ENCODE data around the gene PRAMEF17. TPM values are rescaled to one million over a fixed set of nuclear protein-coding genes. Genes with fewer than 3 reads are reported as not detected.
"Not testable (repeated sequence)": the region's sequence is repeated elsewhere in the genome, so short reads cannot be mapped to it uniquely, and the experiment has no call there.

Gene PRAMEF17
- total and polyA plus RNA-seq, 7 experiments from 2014 or later = not detected

DNA sequence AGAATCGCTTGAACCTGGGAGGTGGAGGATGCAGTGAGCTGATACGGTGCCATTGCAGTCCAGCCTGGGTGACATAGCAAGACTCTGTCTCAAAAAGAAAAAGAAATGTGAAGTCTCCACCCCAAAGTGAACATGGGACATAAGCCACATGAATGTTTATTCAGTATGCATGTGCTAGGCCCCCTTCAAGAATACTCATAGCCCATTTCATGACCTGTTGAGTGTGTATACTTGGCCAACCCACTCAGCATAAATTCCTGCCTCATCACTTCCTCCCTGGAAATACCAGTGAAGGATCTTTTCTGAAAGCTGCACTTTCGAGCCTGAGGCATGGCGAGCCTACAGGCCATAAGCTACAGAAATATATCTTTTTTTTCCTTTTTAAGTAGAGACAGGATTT is 24.5 kb upstream of the PRAMEF17 start:
- H3K27ac ChIP-seq (ENCODE audit: low read depth, low read length); H3K27me3 Mint-ChIP-seq; H3K27ac Mint-ChIP-seq; H3K36me3 ChIP-seq (ENCODE audit: control insufficient read depth in 2 of 3, insufficient read depth in 3 of 3, low read length in 3 of 3); H3K9me3 ChIP-seq (ENCODE audit: control insufficient read depth in 2 of 3, low read length in 3 of 3); DNase-seq; H3K4me3 ChIP-seq (ENCODE audit: low read length); H3K4me1 ChIP-seq (ENCODE audit: control insufficient read depth in 2 of 2, insufficient read depth in 2 of 2, low read length in 2 of 2); ATAC-seq; H3K36me3 Mint-ChIP-seq; H3K9me3 Mint-ChIP-seq; H3K4me3 Mint-ChIP-seq; intact Hi-C loops (cut with micrococcal nuclease); POLR2A ChIA-PET; H3K27me3 ChIP-seq (ENCODE audit: control insufficient read depth in 2 of 2, insufficient read depth in 2 of 2, low read length in 2 of 2); CTCF ChIA-PET; H3K4me1 Mint-ChIP-seq: not testable (repeated sequence)

DNA sequence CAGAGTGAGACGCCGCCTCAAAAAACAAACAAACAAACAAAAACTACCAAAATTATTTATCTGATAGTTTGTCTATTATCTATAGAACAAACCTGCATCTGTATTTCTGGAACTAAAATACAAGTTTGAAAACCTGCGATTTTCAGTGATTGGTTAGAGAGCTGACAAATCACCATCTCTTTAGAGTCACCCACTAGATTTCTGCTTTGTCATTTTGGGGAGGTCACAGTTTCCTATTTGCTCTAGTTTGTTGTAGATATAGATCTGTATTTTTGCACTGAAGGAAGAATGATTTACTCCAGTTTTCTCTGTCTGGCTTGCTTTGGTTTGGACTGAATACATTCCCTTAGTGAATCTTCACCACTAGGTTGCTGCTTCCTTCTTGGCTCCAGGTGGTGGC is 22.9 kb upstream of the PRAMEF17 start:
- H3K36me3 ChIP-seq (ENCODE audit: control insufficient read depth in 2 of 3, insufficient read depth in 3 of 3, low read length in 3 of 3); H3K9me3 ChIP-seq (ENCODE audit: control insufficient read depth in 2 of 3, low read length in 3 of 3); H3K27ac ChIP-seq (ENCODE audit: low read depth, low read length); H3K27ac Mint-ChIP-seq; H3K4me3 Mint-ChIP-seq; CTCF ChIA-PET; H3K9me3 Mint-ChIP-seq; intact Hi-C loops (cut with micrococcal nuclease); H3K27me3 ChIP-seq (ENCODE audit: control insufficient read depth in 2 of 2, insufficient read depth in 2 of 2, low read length in 2 of 2); H3K36me3 Mint-ChIP-seq; H3K4me1 ChIP-seq (ENCODE audit: control insufficient read depth in 2 of 2, insufficient read depth in 2 of 2, low read length in 2 of 2); H3K4me3 ChIP-seq (ENCODE audit: low read length); ATAC-seq; POLR2A ChIA-PET; H3K4me1 Mint-ChIP-seq; DNase-seq: not testable (repeated sequence)
- H3K27me3 Mint-ChIP-seq = peaks cover 0 to 14% (median 4%) of the 10 kb centered on the region in 5 donors

DNA sequence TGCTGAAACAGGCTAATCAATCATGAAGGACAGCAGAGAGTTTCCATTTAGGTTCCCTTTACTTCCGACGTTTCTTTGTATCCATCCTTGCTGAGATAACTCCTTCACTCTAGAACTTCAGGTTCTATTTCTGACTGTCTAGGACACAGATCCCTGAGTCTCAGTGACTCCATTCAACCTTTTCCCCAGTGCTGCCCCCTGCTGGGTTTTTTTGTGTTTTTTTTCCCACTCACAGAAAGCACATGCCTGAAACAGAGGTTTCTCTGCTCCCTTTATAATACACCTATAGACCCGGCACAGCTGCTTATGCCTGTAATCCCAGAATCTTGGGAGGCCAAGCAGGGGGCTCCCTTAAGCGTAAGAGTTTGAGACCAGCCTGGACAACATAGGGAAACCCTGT is 20.9 kb upstream of the PRAMEF17 start:
- H3K9me3 ChIP-seq (ENCODE audit: control insufficient read depth in 2 of 3, low read length in 3 of 3); H3K4me3 ChIP-seq (ENCODE audit: low read length); H3K4me3 Mint-ChIP-seq; ATAC-seq; intact Hi-C loops (cut with micrococcal nuclease); H3K36me3 ChIP-seq (ENCODE audit: control insufficient read depth in 2 of 3, insufficient read depth in 3 of 3, low read length in 3 of 3); H3K36me3 Mint-ChIP-seq; H3K27ac Mint-ChIP-seq; DNase-seq; POLR2A ChIA-PET; H3K4me1 ChIP-seq (ENCODE audit: control insufficient read depth in 2 of 2, insufficient read depth in 2 of 2, low read length in 2 of 2); H3K27ac ChIP-seq (ENCODE audit: low read depth, low read length); H3K4me1 Mint-ChIP-seq; H3K9me3 Mint-ChIP-seq; CTCF ChIA-PET; H3K27me3 ChIP-seq (ENCODE audit: control insufficient read depth in 2 of 2, insufficient read depth in 2 of 2, low read length in 2 of 2): not testable (repeated sequence)
- H3K27me3 Mint-ChIP-seq = peaks cover 0 to 14% (median 4%) of the 10 kb centered on the region in 5 donors

DNA sequence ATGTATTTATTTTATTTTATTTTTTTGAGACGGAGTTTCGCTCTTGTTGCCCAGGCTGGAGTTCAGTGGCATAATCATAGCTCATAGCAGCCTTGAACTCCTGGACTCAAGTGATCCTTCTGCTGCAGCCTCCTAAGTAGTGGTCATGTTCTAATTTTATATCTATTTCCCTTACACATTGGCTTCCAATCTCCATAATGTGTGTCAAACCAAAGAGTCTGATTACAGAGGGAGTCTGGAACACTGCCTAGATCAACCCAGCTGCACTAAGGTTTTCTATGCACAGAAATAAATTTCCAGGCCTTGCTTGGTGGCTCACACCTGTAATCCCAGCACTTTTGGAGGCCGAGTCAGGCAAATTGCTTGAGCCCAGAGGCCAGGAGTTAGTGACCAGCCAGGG is 10.4 kb upstream of the PRAMEF17 start:
- H3K9me3 ChIP-seq (ENCODE audit: control insufficient read depth in 2 of 3, low read length in 3 of 3); ATAC-seq; H3K27ac Mint-ChIP-seq; H3K36me3 ChIP-seq (ENCODE audit: control insufficient read depth in 2 of 3, insufficient read depth in 3 of 3, low read length in 3 of 3); H3K4me1 ChIP-seq (ENCODE audit: control insufficient read depth in 2 of 2, insufficient read depth in 2 of 2, low read length in 2 of 2); CTCF ChIA-PET; DNase-seq; H3K27me3 ChIP-seq (ENCODE audit: control insufficient read depth in 2 of 2, insufficient read depth in 2 of 2, low read length in 2 of 2); H3K4me3 ChIP-seq (ENCODE audit: low read length); H3K36me3 Mint-ChIP-seq; POLR2A ChIA-PET; H3K27me3 Mint-ChIP-seq; H3K4me3 Mint-ChIP-seq; H3K4me1 Mint-ChIP-seq; intact Hi-C loops (cut with micrococcal nuclease); H3K27ac ChIP-seq (ENCODE audit: low read depth, low read length); H3K9me3 Mint-ChIP-seq: not testable (repeated sequence)

DNA sequence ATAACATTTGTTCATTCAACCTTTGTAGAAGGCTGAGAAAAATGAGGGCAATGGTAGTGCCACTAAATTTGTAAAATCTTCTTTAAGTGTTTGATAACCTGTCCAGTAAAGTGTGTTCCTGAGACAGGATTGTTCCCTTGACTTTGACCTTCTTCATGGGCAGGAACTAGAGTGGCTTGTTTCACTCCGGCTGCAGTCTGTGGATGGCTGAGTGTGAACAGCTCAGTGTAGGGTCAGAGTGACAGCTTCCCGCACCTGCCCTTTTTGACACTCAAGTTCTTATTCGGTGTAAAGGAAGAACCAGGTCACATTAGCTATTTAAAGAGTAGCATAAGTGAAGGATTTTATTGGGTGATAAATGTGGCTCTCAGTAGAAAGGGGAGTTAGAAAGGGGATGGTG is 9.1 kb upstream of the PRAMEF17 start:
- intact Hi-C loops (cut with micrococcal nuclease); H3K27ac Mint-ChIP-seq; H3K36me3 Mint-ChIP-seq; H3K4me1 ChIP-seq (ENCODE audit: control insufficient read depth in 2 of 2, insufficient read depth in 2 of 2, low read length in 2 of 2); H3K9me3 Mint-ChIP-seq; H3K27me3 ChIP-seq (ENCODE audit: control insufficient read depth in 2 of 2, insufficient read depth in 2 of 2, low read length in 2 of 2); ATAC-seq; H3K36me3 ChIP-seq (ENCODE audit: control insufficient read depth in 2 of 3, insufficient read depth in 3 of 3, low read length in 3 of 3); H3K4me3 Mint-ChIP-seq; H3K4me1 Mint-ChIP-seq; H3K27me3 Mint-ChIP-seq; DNase-seq; H3K27ac ChIP-seq (ENCODE audit: low read depth, low read length); CTCF ChIA-PET; H3K9me3 ChIP-seq (ENCODE audit: control insufficient read depth in 2 of 3, low read length in 3 of 3); H3K4me3 ChIP-seq (ENCODE audit: low read length): not testable (repeated sequence)
- POLR2A ChIA-PET = interaction anchor here (0.6 kb wide), 1 partner anchor 1915 kb away, joined by 8 read pairs; no protein-coding TSS in a partner anchor

DNA sequence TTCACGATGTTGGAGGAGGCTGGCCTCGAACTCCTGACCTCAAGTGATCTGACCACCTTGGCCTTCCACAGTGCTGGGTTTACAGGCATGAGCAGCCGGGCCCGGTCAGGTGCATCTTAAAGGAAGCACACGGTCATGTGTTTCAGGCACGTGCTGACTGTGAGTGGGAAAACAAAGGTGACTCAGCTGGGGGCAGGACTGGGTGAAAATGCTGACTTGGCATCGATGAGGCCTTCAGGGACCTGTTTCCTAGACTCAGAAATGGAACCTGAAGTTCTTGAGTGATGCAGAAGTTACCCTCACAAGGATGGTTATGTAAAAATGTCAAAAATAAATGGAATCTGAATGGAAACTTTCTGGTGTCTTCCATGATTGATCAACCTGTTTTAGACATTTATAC is 3.6 kb downstream of the PRAMEF17 start:
- intact Hi-C loops (cut with micrococcal nuclease) = not testable (repeated sequence)

DNA sequence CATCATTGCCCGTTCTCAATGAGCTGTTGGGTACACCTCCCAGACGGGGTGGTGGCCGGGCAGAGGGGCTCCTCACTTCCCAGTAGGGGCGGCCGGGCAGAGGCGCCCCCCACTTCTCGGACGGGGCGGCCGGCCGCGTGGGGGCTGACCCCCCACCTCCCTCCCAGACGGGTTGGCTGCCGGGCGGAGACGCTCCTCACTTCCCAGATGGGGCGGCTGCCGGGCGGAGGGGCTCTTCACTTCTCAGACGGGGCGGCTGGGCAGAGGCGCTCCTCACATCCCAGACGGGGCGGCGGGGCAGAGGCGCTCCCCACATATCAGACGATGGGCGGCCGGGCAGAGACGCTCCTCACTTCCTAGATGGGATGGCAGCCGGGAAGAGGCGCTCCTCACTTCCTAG is 5.3 kb downstream of the PRAMEF17 start:
- H3K27me3 ChIP-seq (ENCODE audit: control insufficient read depth in 2 of 2, insufficient read depth in 2 of 2, low read length in 2 of 2); H3K4me1 ChIP-seq (ENCODE audit: control insufficient read depth in 2 of 2, insufficient read depth in 2 of 2, low read length in 2 of 2); CTCF ChIA-PET; H3K27ac ChIP-seq (ENCODE audit: low read depth, low read length); H3K36me3 Mint-ChIP-seq; DNase-seq; intact Hi-C loops (cut with micrococcal nuclease); H3K4me3 ChIP-seq (ENCODE audit: low read length); ATAC-seq; H3K9me3 Mint-ChIP-seq; H3K4me3 Mint-ChIP-seq; POLR2A ChIA-PET; H3K9me3 ChIP-seq (ENCODE audit: control insufficient read depth in 2 of 3, low read length in 3 of 3); H3K36me3 ChIP-seq (ENCODE audit: control insufficient read depth in 2 of 3, insufficient read depth in 3 of 3, low read length in 3 of 3); H3K4me1 Mint-ChIP-seq; H3K27ac Mint-ChIP-seq: not testable (repeated sequence)
- H3K27me3 Mint-ChIP-seq = peaks cover 0 to 15% (median 0%) of the 10 kb centered on the region in 5 donors

More for the DNA sequence above, 3.6 kb downstream of the PRAMEF17 start:
- peaks cover 0 to 15% (median 0%) of the 10 kb centered on the region in 5 donors for H3K27me3 Mint-ChIP-seq
- H3K27me3 ChIP-seq (ENCODE audit: control insufficient read depth in 2 of 2, insufficient read depth in 2 of 2, low read length in 2 of 2); H3K4me3 ChIP-seq (ENCODE audit: low read length); H3K27ac Mint-ChIP-seq; ATAC-seq; DNase-seq; H3K27ac ChIP-seq (ENCODE audit: low read depth, low read length); H3K9me3 ChIP-seq (ENCODE audit: control insufficient read depth in 2 of 3, low read length in 3 of 3); H3K9me3 Mint-ChIP-seq; CTCF ChIA-PET; POLR2A ChIA-PET; H3K36me3 ChIP-seq (ENCODE audit: control insufficient read depth in 2 of 3, insufficient read depth in 3 of 3, low read length in 3 of 3); H3K4me1 Mint-ChIP-seq; H3K4me1 ChIP-seq (ENCODE audit: control insufficient read depth in 2 of 2, insufficient read depth in 2 of 2, low read length in 2 of 2); H3K4me3 Mint-ChIP-seq; H3K36me3 Mint-ChIP-seq: not testable (repeated sequence)

All from naive thymus-derived CD4-positive, alpha-beta T cell (primary cell).